C4-2B (cell line): ENCODE data around the gene SMIM1.
"Not testable (repeated sequence)": the region's sequence is repeated elsewhere in the genome, so short reads cannot be mapped to it uniquely, and the experiment has no call there.

Source experiments
- CTCF ChIP-seq: fragments of 450-650 bp; conservative IDR thresholded peaks from 2 replicates; pipeline ENCODE4 v1.5.1; 2017; ENCODE audit warnings: mild to moderate bottlenecking
- ZFX ChIP-seq: fragments of 450-650 bp; IDR thresholded peaks from 2 replicates; pipeline ENCODE4 v1.6.1; 2017

DNA sequence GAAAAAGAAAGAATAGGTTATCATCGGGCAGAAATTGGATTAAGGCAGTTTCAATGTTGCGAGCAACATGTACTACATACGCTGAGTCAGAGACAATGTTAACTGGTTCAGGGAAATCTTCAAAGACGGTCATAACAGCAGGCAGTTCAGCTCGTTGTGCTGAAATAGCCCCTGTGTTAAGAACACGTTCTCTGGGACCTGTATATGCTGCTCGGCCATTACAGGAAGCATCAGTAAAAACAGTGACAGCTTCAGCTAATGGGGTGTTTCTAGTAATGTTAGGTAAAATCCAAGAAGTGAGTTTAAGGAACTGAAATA lies 32.0 kb downstream of the SMIM1 start:
- not testable (repeated sequence) for TF ChIP-seq CTCF, ZFX
